LoVo (cell line): ENCODE measurements around the gene SH3GL3.
A peak's percentile ranks its signal among the peaks of the same experiment; 100 is the strongest.

Experiments
- DNase-seq: peaks from one replicate; pipeline ENCODE4 v3.0.0-alpha.2; 2016; ENCODE audit warnings: low spot score

SH3GL3 gene

DNA sequence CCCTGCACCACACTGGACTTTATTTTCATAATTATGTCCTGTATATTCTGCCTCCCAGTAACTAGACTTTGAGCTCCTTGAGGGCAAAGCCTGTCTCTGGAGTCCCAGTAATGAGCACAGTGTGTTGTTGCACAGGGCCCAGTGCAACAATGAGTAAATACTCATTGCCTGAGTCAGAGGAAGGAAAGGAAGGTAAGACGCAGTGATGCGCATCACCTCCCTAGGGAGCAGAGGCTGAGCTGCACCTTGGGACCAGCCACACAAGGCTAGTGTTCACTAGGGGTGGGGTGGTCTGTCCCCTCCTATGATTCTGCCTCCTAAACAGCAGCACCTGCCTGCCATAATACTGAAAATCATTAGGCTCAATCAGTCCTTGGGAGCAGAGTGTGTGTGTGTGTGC, 120.2 kb downstream of the SH3GL3 start:
- DNase-seq, result no peak

DNA sequence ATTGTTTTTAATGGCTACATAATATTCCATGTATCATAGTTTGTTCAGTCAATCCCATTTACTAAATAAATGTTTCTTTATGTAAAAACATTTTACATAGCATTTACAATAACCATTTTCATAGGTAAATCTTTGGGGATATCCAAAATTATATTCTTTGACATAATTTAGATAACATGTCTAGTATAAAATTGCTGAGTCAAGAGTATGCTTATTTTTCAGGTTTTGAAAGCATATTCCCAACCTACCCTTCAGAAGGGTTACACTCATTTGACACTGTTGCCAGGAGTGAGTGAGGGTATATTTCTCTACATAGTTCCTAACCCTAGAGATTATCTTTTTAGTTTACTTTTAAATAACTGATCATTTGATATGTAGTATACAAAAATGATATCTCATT, 122.2 kb downstream of the SH3GL3 start:
- no peak for DNase-seq

- DNase-seq, result no peak
Observed at GRCh38 chr15:83570756-83571155, 123.6 kb downstream of the SH3GL3 start.

DNA sequence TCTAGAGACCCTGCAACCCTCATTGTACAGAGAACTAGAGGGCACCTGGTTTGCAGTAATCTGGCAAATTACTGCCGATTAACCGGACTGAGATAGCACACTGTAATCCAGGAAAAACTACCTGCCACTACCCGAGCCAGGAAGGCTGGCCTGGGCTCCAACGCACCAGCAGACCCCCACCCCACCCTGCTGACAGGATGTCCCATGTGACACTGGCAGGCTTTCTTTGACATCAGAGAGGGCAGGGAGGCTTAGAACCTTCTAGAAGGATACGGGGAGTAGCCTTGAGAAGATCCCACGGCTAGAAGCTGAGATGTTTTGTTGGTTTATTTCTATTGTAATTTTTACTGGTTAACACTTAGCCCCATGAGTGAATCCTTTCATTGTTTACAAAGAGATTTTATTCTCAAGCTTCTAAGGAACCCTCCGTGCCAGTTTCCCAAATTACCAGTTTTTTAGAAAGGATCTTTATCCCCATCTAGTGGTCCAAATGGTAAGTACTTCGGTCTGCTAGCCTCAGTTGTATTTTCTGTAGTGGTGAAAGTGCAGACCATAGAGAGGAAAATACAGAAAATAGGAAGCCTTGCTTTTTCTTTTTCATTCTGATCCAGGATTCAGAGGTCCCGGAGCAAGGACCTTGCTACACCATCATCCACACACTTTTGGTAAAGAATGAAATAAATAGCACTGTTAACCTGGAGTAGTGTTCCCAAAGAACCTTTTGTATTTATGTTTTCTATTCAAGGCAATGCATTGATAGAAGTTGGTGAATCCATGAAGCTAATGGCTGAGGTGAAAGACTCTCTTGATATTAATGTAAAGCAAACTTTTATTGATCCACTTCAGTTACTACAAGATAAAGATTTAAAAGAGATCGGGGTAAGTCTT, 124.9 kb downstream of the SH3GL3 start:
- DNase-seq, result peak; percentile 20

- DNase-seq, result no peak
Observed at GRCh38 chr15:83574345-83574744, 127.2 kb downstream of the SH3GL3 start.

- DNase-seq, result no peak
Observed at GRCh38 chr15:83578691-83579090, 131.6 kb downstream of the SH3GL3 start.

DNA sequence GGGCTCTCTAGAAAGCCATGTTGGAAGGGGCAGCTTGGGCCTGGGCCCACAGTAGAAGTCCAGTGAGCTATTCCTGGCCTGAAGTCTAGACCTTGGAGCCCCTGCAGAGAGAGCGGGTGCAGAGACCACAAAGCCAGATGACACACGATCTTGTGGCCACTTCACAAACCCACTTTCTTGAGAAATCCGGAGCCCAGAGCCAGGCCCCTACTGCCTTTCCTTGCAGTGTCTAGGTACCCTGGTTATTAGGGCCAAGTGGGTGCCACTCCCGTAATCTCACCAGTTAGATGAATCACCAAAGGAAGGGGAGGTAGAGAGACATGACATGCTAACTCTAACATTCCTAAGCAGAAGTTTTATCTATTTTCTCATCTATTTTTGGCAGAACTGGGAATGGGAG, 134.2 kb downstream of the SH3GL3 start:
- DNase-seq, result no peak

DNA sequence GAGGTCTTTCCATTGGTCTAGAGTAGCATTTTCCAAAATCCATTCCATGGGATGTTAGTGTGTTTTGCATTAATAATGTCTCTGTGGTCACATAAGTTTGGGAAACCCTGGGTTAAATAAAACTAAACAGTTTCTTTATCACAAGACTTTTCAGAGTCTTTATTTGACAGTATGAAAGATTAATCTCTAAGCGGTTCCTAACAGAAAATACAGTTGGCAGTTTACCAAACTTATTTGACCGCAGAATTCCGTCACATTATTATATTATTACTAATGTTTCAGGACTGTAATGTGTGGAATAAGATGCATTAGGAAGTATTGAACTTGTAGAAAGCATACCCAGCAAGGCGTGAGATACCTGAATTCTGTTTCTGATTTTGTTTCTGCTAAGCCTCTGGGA, 135.2 kb downstream of the SH3GL3 start:
- no peak for DNase-seq

- no peak for DNase-seq
Observed at GRCh38 chr15:83585601-83586335, 138.6 kb downstream of the SH3GL3 start.

DNA sequence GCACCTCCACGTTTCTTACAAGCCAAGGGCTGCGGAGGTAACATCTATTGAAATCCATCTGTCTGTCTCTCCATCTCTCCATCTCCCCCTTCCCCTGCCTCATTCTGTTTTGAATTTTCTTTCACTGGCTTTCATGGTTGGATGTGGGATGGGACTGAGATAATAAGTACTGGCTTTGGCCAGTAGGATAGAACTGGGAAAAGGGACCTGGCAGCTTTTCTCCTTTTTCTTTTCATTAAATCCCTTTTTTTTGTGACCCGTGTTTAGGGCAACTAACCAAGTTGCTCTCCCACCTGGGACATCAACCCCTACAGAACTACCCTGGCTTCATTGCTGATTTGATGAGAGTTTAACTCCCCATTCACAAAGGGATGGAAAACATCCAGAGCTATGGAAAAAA, 139.9 kb downstream of the SH3GL3 start:
- no peak for DNase-seq

DNA sequence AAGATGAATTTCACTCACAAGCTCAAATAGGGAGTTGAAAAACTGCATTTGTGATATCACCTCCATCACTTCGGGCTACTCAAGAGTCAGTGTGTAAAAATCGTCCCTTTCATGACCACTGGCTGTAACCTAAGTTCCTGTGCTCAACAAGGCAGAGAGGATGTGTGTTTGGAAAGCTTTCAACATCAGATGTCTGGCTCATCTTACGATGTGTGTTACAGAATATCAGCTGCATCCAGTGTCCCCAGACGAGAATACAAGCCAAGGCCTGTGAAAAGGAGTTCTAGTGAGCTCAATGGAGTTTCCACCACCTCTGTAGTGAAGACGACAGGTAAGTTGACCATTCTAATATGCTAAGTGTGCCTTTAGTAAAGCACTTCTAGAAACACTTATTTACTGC, 141.3 kb downstream of the SH3GL3 start:
- DNase-seq, result no peak

- no peak for DNase-seq
Observed at GRCh38 chr15:83592370-83593040, 145.4 kb downstream of the SH3GL3 start.

DNA sequence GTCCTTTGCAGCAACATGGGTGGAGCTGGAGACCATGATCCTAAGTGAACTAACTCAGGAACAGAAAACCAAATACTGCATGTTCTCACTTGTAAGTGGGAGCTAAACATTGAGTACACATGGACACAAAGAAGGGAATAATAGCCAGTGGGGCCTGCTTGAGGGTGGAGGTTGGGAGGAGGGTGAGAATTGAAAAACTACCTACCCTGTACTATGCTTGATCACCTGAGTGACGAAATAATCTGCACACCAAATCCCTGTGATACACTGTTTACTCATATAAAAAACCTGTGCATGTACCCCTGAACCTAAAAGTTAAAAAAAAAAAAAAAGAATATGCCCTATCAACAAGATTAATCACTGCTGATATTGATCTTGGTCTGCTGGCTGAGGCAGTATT, 148.1 kb downstream of the SH3GL3 start:
- no peak for DNase-seq

- DNase-seq, result no peak
Observed at GRCh38 chr15:83598031-83598430, 150.9 kb downstream of the SH3GL3 start.

- no peak for DNase-seq
Observed at GRCh38 chr15:83602021-83602420, 154.9 kb downstream of the SH3GL3 start.

- no peak for DNase-seq
Observed at GRCh38 chr15:83604549-83604948, 157.4 kb downstream of the SH3GL3 start.

- no peak for DNase-seq
Observed at GRCh38 chr15:83605111-83605945, 158.2 kb downstream of the SH3GL3 start.

DNA sequence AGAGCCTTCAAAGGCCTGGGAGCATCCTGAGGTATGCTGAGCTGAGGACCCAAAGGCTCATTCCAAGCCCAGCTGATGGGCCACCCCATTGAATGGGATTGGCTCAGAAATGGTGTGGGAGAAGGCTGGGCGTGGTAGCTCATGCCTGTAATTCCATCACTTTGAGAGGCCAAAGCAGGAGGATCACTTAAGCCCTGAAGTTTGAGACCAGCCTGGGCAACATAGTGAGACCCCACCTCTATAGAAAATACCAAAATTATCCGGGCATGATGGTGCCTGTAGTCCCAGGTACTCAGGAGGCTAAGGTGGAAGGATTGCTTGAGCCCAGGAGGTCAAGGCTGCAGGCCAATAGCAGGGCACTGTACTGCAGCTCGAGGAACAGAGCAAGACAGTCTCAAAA, 163.0 kb downstream of the SH3GL3 start:
- DNase-seq, result no peak

DNA sequence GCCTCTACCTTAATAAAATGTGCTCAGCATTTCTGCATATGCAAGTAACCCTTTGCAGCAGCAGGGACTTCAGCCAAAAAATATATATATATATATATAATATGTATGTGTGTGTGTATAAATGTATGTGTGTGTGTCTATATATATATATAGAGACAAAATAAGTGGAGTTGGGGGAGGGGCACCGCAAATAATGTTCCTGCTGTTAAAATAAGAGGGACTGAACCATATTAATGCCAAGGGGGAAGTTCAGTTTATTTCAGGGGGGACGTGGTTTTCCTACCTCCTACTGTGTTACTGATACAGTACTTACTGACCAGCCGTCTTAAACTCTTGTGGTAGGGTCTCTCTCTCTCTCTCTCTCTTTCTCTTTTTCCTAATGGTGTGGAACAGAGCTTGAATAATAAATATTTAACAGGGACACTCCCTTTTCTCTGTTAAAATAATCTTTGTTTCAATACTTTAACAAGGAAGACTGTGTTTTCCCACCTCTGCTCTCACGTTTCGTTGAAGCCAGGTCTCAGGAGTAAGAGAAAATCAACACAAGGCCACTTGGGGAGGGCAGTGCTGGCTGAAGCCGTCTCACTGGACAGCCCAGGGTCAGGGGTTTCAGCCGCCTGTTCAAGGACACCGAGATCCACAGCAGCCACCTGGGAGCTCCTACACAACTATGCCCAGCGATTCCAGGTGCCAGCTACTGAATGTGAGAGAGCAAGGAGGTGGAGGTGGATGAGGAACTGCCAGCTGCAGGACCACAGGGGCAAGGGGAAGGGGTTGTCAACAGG, 164.0 kb downstream of the SH3GL3 start:
- no peak for DNase-seq

DNA sequence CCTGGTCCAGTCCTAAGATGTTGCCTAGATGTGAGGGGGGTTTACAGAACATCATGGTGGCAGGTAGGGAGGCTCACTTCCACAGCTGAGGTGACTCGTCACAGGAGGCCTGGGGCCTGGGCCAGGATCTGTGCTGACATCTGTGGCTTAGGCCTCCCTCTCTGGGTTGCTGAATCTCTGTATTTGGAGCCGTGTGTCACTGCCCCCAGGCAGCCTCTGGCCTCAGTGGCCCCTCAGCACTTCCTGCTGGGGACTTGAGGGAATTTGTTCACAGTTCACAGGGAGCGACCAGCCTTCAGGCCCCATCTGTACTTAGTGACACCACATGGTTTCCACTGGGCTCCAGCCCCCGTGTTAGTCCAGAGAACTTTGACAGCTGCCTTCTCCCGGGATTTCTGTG, 165.1 kb downstream of the SH3GL3 start:
- no peak for DNase-seq
